GM19239 (cell line): ENCODE results near the gene TENM3.
A peak's percentile ranks its signal among the peaks of the same experiment; 100 is the strongest.
"Not testable (repeated sequence)": the region's sequence is repeated elsewhere in the genome, so short reads cannot be mapped to it uniquely, and the experiment has no call there.

Source experiments
- DNase-seq: peaks from one replicate; pipeline ENCODE4 v3.0.0; 2011; ENCODE audit warnings: low spot score; ENCODE audit not compliant: insufficient read length
- FAIRE-seq: peaks from 2 replicates; lab custom pipeline; 2011; peaks lifted over from hg19 to GRCh38; lab: Jason Lieb, UNC

Gene TENM3

DNA sequence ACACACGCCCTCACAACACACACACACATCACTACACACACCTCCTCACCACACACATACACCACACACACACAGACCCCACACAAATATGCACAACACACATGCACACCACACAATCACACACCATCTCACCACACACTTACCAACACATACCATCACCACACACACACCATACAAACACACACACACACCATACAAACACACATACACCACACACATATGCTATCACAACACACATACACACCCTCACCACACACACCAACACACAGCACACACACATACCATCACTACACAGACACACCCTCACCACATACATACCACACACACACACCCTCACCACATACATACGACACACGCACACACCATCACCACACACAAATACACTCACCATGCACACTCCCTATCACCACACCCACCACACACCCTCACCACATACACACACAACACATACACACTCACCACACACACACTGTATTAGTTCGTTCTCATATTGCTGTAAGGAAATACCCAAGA lies 567.0 kb downstream of the TENM3 start:
- no peak for FAIRE-seq
- DNase-seq: no peak

DNA sequence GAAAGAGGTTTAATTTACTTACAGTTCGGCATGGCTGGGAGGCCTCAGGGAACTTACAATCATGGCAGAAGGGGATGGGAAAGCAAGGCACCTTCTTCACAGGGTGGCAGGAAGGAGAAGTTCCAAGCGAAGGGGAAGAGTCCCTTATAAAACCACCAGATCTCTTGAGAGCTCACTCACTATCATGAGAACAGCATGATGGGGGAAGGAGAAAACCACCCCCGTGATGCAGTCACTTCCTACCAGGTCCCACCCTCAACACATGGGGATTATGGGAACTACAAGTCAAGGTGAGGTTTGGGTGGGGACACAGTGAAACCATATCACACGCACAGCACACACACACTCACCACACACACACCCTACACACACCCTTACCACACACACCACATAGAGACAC lies 569.7 kb downstream of the TENM3 start:
- DNase-seq (no peak), FAIRE-seq (no peak)

DNA sequence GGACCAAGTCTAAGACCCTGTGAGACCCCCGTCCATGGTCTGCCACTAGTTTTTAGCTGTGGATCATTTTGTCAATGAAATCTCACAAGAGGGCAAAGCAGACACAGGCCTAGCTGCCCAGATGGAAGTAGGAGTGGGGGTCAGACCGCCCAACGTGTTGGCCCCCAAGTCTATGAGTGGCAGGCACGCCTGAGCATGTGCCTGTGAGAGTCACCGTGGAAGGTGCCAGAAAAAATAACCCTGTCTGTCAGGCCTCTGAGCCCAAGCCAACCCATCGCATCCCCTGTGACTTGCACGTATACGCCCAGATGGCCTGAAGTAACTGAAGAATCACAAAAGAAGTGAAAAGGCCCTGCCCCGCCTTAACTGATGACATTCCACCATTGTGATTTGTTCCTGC lies 570.9 kb downstream of the TENM3 start:
- FAIRE-seq, DNase-seq: not testable (repeated sequence)

DNA sequence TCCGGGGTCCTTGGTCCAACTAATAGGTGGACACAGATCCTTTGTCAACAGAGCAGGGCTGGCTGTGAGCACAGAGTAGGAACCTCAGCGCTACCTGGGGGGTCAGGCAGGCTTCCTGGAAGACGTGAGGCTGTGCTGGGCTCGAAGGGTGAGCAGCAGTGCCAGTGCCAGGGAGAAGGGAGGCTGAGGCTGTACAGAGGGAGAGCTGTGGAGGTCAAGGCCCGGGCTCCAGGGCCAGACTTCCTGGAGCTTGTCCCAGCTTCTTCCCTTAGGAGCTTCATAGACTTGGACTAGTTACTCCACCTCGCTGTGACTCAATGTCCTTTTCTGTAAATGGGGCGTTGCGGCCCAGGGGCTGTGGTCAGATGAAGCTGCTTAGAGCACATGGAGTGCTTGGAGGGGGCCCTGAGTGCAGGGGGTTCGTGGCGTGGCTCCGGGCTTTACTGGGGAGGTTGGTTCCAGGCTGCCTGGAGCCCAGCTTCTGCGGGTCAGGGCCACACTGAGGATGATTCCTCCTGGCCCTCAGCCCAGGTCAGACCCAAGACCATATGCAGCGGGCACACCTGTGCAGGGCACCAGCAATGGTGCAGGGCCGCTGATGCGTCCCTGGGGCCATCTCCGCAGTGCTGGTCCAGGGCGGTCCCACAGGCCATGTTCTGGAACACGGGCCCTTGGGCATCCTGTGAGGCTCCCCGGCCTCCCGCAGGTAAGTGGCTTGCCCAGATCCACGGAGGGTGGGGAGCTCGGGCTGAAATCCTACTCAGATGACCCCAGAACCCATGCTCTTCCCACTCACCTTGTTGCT lies 575.9 kb downstream of the TENM3 start:
- DNase-seq (no peak), FAIRE-seq (no peak)

DNA sequence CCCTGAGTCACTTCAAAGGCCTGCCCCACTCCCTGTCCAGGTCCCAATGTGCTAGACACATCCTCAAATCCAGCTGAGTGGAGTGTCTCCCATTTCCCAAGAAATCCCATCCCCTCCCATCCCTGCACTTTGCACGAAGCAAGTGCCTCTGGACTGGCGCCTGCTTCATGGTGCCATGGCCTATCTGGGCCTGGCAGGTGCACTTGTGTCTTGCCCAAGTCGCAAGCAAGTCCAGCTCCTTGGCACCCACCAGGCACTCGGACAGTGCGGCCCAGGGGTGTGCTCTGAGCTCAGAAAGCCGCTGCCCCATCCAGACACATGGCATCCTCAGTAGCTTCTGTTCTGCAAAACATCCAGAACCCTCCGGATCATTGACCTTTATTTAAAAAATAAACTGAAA lies 576.5 kb downstream of the TENM3 start:
- DNase-seq (no peak), FAIRE-seq (no peak)

DNA sequence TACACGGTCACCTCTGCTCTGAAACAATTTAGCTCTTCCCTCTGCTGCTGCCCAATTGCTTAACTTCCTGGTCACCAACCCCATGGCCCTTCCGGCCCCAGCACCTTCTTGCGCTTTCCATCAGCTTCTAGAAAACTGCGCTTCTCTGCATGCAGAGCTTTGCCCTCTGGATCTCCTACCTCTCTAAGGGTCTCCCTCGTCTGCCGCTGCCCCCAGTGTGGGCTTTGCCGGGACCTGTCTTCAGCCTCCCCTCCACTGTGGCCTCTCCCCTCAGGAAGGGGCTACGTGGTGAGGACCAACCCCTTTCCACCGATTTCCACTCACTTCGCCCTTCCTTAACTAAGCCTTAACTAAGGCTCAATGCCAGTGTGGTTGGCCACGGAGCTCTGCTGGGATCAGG lies 579.4 kb downstream of the TENM3 start:
- no peak for FAIRE-seq

DNA sequence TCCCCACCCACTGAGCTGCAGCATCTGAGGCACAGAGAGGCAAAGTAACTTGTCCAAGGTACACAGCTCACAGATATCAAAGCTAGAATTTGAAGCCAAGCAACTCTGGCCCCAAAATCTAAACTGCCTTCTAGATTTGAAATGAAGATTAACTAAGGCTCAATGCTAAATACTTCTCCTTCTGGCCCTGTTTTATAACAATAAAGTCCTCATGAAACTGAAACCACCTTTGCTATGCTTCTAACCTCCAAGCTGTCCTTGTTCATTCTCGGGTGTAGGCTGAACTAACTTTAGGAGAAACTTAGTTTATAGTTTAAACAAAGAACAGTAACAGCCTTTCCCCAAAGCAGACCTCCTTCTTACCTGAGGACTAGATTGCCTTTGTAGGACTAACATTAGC lies 580.4 kb downstream of the TENM3 start:
- DNase-seq (no peak), FAIRE-seq (peak; percentile 79)

More for the DNA sequence above, 579.4 kb downstream of the TENM3 start:
- DNase-seq: no peak

DNA sequence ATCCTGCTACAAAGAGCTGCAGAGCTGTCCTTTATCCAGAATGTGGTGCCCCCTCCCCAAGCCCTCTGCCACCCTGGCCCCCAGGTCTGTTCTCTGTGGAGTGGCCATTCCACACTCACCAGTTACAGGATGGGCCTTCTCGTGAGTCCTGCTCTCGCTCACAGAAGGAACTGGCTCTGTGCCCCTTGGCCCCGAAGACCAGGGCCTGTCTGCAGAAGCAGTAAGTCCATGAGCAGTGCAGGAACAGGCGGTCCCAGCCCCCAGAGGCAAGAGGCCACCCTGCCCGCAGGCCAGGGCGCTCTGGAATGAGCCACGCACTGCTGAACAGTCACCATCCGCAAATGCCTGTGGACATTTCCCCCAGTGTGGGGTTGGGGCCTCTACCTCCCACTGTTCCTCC lies 581.8 kb downstream of the TENM3 start:
- DNase-seq (no peak), FAIRE-seq (no peak)

DNA sequence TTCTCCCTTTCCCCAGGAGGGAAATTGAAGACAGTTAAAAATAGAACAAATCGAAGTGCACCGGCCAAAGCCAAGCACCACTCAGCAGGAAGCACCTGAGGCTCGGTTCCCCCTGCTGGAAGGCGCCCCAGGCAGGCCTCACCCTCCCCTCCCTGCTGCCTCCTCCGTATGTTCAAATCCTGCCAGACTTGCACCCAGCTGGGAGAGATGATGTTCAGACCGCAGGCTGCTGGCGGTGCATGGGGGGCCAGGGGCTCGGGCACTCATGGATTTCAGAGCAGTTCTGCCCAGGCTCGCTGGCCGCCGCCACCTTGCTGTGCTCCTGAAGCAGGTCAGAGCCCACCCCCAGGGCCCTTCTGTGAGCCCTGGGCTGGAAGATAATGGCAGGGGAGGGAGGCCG lies 582.6 kb downstream of the TENM3 start:
- DNase-seq (no peak), FAIRE-seq (no peak)

DNA sequence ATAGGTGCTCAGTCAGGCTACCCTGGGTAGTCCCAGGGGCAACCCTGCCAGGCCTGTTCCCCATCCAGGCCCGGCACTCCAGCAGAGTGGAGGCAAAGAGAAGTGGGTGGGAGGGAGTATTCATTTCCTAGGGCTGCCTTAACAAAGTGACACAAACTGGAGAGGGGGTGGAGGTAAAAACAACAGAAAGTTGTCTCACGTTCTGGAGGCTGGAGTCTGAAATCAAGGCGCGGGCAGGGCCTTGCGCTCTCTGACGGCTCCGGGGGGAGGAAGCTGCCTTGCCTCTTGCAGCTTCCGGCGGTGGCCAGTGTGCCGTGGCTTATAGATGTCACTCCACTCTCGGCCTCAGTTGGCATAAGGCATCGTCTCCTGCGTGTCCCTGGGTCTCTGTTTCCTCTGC lies 583.2 kb downstream of the TENM3 start:
- DNase-seq (no peak), FAIRE-seq (peak; percentile 61)

DNA sequence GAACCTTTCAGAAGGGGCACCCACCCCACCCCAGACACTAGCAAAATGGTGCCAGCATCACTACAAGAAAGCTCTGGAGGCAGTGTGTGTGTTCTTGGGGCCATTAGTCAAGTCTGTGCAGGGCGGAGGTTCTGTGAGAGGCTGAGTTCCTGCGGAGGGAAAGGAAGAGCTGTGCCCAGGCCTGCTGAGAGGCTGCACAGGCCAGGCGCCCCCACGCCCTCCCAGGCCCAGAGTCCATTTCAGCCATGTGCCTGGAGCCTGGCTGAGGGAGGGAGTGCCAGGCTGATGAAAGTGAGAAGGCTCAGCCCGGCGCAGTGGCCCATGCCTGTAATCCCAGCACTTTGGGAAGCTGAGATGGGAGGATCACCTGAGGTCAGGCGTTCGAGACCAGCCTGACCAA lies 584.0 kb downstream of the TENM3 start:
- FAIRE-seq (no peak), DNase-seq (no peak)

DNA sequence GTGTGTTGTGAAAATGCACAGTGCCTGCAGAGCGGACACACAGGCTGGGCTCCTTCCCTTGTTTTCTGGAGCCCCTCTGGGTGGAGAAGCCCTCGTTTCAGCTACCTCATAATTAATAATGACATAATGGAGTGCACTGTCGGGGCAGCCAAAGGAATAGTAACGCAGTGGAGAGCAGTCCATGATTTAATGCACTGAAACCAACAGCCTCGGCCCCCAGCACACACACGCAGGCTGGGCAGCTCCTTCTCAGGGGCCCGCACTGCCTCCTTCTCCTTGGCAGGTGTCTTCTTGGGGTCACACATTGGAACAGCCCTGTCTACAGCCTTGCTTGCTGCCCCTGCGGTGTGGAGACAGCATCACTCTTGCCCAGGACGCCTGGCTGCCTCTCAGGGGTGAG lies 584.8 kb downstream of the TENM3 start:
- no peak for DNase-seq
- no peak for FAIRE-seq

DNA sequence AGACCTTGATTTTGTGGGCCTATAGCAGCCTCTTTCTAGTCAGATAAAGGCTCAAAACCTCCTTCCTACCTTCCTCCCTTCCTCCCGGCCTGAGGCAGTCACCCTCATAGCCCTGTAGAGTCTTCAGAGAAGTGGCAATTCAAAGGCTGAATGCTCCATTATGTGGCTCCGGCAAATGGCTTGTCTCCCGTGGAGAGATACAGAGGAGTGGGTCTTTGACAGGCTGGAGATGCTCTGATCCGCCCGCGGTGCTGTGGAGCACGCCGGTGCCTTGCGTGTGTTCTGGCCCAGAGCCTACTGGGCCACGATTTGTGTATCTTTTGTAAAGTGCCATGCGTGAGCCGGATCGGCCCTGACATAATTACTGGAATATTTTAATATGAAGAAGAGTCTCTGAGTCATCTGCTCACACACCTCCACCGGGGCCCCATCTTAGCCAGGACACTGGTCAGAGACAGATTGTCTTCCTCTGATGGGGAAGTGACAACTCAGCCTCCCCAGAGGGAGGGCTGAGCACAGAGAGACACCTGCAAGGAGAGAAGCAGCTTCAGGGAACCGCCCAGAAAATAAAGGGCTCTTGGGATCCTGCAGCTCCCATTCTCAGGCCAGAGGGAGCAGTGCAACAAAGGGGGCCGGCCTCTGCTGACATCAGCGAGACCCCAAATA lies 585.3 kb downstream of the TENM3 start:
- no peak for FAIRE-seq
- no peak for DNase-seq

DNA sequence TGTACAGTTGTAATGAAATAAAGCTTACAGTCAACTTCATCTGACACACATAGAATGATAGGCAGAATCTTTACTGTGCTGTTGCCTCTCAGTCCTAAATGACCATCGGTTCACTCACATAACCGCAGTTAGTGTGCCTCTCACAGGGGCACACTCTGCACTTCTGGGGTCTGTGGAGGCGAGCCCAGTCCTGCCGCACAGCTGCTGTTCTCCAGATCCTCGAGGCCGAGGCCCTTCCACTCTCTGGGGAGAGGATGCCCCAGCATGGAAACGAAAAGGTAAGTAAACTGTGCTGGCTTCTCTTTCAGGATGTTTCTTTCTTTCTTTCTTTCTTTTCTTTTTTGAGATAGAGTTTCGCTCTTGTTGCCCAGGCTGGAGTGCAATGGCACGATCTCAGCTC lies 586.0 kb downstream of the TENM3 start:
- FAIRE-seq: no peak

DNA sequence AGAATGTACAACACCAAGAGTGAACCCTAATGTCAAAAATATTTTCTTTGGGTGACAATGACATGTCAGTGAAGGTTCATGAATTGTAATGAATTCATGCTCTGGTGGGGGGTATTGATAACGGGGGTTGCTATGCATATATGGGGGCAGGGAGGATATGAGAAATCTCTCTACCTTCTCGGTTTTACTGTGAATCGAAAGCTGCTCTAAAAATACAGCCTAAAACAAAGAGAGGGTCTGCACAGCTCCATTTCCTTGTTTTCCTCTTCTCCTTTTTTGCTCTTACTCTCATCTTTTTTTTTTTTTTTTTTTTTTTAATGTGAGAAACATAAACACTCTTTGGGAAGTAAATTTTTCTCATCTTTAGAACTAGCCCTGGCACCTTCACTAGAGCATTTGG lies 588.2 kb downstream of the TENM3 start:
- no peak for FAIRE-seq
- no peak for DNase-seq

More for the DNA sequence above, 586.0 kb downstream of the TENM3 start:
- DNase-seq: no peak

DNA sequence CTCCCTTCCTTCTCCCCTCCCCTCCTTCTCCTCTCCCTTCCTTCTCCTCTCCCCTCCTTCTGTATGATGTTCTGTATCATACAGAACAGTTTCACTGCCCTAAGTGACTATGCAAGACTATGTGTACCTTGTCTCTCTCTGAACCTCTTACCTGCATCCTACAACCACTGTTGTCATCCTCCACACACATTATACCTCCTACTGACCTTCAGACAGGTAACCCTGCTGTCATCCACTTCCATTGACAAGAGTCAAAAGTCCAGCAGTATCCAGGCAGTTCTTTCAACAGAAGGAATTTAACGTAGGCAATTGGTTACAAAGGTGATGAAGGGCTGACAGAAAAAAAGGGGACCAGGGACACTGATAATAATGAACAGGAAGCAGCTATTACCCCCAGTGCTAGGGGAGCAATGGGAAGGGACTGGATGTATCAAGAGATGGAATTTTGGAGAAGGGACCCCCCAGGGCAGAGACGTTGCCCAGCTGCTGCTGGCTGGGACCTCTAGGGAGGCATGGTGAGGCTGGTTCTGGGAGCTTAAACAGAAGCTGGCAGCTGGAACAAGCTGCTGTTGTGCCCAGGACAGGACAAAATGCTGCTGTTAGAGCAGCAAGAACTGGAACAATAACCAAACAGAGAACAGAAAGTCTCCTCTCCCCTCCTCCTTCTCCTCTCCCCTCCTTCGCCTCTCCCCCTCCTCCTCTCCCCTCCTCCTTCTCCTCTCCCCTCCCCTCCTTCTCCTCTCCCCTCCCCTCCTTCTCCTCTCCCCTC lies 589.3 kb downstream of the TENM3 start:
- no peak for FAIRE-seq
- no peak for DNase-seq

DNA sequence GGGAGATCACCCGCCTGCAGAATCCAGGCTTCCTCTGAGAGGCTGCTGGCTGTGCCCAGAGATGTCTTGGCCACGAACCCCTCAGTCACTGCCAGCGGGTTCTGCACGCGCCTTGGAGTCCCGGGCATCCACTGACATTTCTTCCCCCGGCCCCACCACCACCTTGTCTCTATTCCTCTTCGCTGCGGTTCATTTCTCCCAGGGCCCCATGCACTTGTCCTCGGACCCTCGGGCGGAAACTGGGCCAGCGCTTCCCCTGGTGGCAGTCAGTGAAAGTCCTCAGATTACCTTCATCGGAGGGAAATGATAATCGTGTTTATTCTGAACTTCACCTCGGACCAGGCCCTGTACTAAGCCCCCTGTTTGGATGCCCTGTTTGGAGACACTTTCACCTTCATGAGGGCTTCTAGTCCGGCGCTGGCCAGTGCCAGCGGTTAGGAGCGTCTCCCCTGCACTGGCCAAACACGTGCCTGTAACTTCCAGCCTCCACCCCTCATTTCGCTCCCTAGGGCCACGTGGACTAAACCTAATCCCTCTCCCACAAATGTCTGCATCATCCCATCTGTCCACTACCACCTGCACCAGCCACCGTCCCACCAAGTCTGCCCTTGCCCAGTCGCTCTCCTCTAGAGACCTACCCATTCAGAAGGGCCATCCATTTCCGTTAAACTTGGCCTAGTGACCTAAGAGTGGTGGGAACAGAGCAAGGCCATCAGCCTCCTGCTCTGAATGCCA lies 592.0 kb downstream of the TENM3 start:
- DNase-seq (no peak), FAIRE-seq (no peak)

DNA sequence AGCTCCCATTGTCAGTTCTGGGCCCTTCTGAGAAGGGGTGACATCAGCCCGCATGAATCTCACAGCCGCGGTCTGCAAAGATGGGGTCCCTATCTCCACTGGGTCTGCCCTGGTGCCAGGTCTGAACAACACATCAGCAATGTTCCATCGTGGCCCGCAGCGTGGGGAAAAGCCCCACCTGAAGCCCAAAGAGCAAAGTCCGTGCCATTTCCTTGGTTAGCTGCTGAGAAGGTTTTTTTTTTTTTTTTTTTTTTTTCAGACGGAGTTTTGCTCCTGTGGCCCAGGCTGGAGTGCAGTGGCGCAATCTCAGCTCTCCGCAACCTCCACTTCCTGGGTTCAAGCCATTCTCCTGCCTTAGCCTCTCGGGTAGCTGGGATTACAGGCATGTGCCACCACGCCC lies 594.6 kb downstream of the TENM3 start:
- FAIRE-seq (no peak), DNase-seq (no peak)

DNA sequence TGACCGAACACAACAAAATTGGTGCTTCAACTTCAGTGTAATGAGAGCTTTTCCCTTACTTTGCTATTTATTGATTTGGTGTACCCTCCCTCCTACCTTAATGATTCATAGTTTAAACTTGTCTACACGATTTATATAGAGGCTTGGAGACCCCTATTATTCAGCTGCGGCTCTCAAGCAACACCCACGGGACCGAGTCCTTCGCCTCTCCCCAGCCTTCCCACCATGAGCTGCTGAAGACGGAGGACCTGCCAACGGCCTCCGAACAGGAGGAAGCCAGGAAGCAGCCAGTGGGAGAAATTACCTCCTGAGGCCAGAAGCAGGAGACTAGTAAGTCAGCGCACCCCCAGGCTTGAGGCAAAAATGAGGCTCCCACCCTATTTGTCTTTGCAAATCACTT lies 595.3 kb downstream of the TENM3 start:
- no peak for DNase-seq
- FAIRE-seq: no peak

DNA sequence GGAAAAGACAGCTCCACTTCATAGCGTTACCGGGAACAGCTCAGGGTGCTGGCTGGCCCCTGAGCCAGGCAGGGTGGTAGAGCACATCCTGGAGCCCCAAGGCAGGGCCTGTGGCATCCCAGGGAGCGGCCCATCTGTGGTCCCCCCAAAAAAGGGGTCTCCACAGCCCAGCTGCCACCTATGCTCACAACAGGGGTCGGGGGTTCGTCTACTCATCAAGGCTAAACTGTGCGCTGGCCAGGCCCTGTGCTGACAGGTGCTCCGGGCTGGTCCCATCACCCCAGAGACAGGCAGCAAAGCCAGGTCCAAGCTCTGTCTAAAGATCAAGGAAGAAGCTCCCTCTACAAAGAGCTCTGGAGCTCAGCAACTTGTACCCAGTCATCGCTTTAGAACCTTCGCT lies 596.1 kb downstream of the TENM3 start:
- FAIRE-seq (no peak), DNase-seq (no peak)
